H1 (cell line): ENCODE data around the gene ANK3. TPM values are rescaled to one million over a fixed set of nuclear protein-coding genes. Genes with fewer than 3 reads are reported as not detected.

ENCODE experiments used
- SP1 ChIP-seq: IDR thresholded peaks from 2 replicates; pipeline ENCODE4 v1.6.1; 2011; ENCODE audit warnings: low read depth, low read length
- SUZ12 ChIP-seq: fragments of 200-600 bp; sonication (generic); IDR thresholded peaks from 2 replicates; pipeline ENCODE4 v1.6.1; 2012; ENCODE audit warnings: mild to moderate bottlenecking, inconsistent platforms, low read length, moderate library complexity, mixed read lengths
- polyA plus RNA-seq, 7 experiments: library from polyadenylated mRNA; depleted of rRNA in 3 of 7; stranded (reverse) in 5 of 7; unstranded in 2 of 7; fragments of >200 nt in 5 of 7; fragments of 200-250 nt in 2 of 7; gene quantifications; 1 replicate in 5 of 7; 2 replicates in 1 of 7; 4 replicates in 1 of 7; pipeline versions ENCODE4 v1.2.1 to v1.2.3, GENCODE V29; 2011 to 2013; ENCODE audit warnings: missing spikeins in 2 of 7, mixed read lengths in 2 of 7
- total RNA-seq: library from RNA; stranded (reverse); fragmentation: NEBNext Ultra II Directional; extraction: Animal tissue kit (Norgen Biotek cat#: 25700); gene quantifications from 2 replicates; pipeline ENCODE4 v1.2.1, GENCODE V29; 2021

The ANK3 gene
- total and polyA plus RNA-seq, 2 of the 8 experiments (the other 6 are each of a cell fraction or from before 2014, with no cell fraction given): 18.1 to 67.9 TPM

DNA sequence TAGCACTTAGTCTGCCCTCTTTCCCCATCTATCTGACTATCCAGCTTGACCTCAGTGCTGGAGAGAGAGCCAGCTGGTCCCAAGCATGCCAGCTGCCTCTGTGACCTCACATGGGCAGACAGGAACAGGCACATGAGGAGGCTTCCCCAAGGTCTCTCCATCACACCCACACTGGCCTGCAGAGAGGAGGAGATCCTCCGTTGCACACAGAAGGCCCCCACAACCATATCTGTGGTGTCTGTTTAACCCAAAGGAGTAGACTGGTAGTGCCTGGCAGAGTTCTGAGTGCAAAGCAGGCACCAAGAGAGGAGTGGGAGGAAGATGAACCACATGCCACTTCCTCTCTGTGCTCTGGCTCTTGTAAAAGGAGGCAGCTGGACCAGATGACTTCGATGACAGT lies 4.8 kb upstream of the ANK3 start (continued):
- TF ChIP-seq SUZ12 (no peak), SP1 (no peak)
- TF ChIP-seq, all 59 proteins: peak for 0
